H1 (cell line): ENCODE measurements around the gene MACF1.
"Not testable (repeated sequence)": the region's sequence is repeated elsewhere in the genome, so short reads cannot be mapped to it uniquely, and the experiment has no call there.

Source experiments
- TEAD4 ChIP-seq: IDR thresholded peaks from 2 replicates; pipeline ENCODE4 v1.6.1; 2012; ENCODE audit warnings: low read depth, low read length, inconsistent platforms, mixed read lengths
- TF ChIP-seq, protein P1 (sequence below), 3 experiments: IDR thresholded peaks; 1 replicate in 2 of 3; 2 replicates in 1 of 3; pipeline versions ENCODE4 v1.5.1 to v1.6.1; 2011; ENCODE audit warnings: low read length in 3 of 3, mild to moderate bottlenecking in 3 of 3, inconsistent platforms in 2 of 3, low read depth in 1 of 3, moderate library complexity in 1 of 3; ENCODE audit not compliant: insufficient read depth in 1 of 3; ENCODE audit errors: control extremely low read depth in 1 of 3

DNA sequence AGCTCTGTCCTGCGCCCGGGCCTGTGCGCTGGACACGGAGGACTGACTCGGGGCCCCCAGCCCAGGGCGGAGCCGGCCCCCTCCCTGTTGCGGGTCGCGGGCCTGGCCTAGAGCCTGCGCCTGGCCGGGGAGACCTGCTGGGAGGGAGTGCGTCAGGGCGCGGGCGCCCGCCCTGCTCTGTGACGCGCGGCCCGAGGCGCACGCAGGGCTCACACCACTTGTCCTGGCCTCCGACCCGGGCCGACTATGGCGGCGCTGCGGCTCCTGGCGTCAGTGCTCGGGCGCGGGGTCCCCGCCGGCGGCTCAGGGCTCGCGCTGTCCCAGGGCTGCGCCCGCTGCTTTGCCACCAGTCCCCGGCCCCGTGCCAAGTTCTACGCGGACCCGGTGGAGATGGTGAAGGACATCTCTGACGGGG lies 310.2 kb downstream of the MACF1 start:
- TF ChIP-seq, protein P1, sequence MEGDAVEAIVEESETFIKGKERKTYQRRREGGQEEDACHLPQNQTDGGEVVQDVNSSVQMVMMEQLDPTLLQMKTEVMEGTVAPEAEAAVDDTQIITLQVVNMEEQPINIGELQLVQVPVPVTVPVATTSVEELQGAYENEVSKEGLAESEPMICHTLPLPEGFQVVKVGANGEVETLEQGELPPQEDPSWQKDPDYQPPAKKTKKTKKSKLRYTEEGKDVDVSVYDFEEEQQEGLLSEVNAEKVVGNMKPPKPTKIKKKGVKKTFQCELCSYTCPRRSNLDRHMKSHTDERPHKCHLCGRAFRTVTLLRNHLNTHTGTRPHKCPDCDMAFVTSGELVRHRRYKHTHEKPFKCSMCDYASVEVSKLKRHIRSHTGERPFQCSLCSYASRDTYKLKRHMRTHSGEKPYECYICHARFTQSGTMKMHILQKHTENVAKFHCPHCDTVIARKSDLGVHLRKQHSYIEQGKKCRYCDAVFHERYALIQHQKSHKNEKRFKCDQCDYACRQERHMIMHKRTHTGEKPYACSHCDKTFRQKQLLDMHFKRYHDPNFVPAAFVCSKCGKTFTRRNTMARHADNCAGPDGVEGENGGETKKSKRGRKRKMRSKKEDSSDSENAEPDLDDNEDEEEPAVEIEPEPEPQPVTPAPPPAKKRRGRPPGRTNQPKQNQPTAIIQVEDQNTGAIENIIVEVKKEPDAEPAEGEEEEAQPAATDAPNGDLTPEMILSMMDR (IDR thresholded peaks at IDR 0.05; ENCODE audit: control extremely low read depth in 1 of 3, insufficient read depth in 1 of 3, low read depth in 1 of 3, low read length in 3 of 3) = not testable (repeated sequence)
- TF ChIP-seq TEAD4 = not testable (repeated sequence)
